Transverse colon (tissue), 4 donors: ENCODE data around the gene DDX23. TPM values are rescaled to one million over a fixed set of nuclear protein-coding genes. Genes with fewer than 3 reads are reported as not detected.

Source experiments
- DNase-seq: peaks from one replicate; pipeline ENCODE4 v3.0.0-alpha.2; 2019
- H3K27ac ChIP-seq, 4 donors: fragments of 200-600 bp; sonication (generic); 2 replicates each; pipeline ENCODE4 v1.5.1; 2016 to 2018; ENCODE audit warnings: inconsistent platforms in 4 of 4
- H3K27me3 ChIP-seq: fragments of 200-600 bp; sonication (generic); 2 replicates; pipeline ENCODE4 v1.5.1; 2017; ENCODE audit warnings: inconsistent platforms
- H3K36me3 ChIP-seq, 4 donors: fragments of 200-600 bp; sonication (generic); 2 replicates each; pipeline ENCODE4 v1.5.1; 2017 to 2019; ENCODE audit warnings: inconsistent platforms in 4 of 4
- H3K4me1 ChIP-seq, 4 donors: fragments of 200-600 bp; sonication (generic); 2 replicates each; pipeline ENCODE4 v1.5.1; 2017 to 2020; ENCODE audit warnings: inconsistent platforms in 4 of 4
- H3K4me3 ChIP-seq, 4 donors: fragments of 200-600 bp; sonication (generic); 1 replicate in 1 of 4; 2 replicates in 3 of 4; pipeline versions ENCODE4 v1.5.1 to v1.6.1; 2017 to 2019; ENCODE audit warnings: inconsistent platforms in 4 of 4
- H3K9me3 ChIP-seq, 2 donors: fragments of 200-600 bp; sonication (generic); 2 replicates each; pipeline ENCODE4 v1.5.1; 2017 to 2019; ENCODE audit warnings: inconsistent platforms in 2 of 2
- CTCF ChIP-seq, 5 experiments: fragments of 200-600 bp in 3 of 5; fragments of 450-650 bp in 2 of 5; sonication (generic) in 3 of 5; IDR thresholded peaks; 1 replicate in 2 of 5; 2 replicates in 3 of 5; pipeline ENCODE4 v1.5.1; 2016 to 2017; ENCODE audit warnings: antibody characterized with exemption in 5 of 5, inconsistent platforms in 3 of 5, mild to moderate bottlenecking in 2 of 5, moderate library complexity in 1 of 5
- EP300 ChIP-seq: sonication (generic); formaldehyde crosslinking; IDR thresholded peaks from one replicate; pipeline ENCODE4 v1.6.1; 2017; ENCODE audit warnings: antibody characterized with exemption, low read depth
- POLR2A ChIP-seq: fragments of 450-650 bp; IDR thresholded peaks from one replicate; pipeline ENCODE4 v1.6.1; 2016; ENCODE audit warnings: antibody characterized with exemption, mild to moderate bottlenecking, moderate library complexity
- POLR2AphosphoS5 ChIP-seq, 3 donors: sonication (generic); formaldehyde crosslinking; IDR thresholded peaks; one replicate each; pipeline ENCODE4 v1.6.1; 2016; ENCODE audit warnings: antibody characterized with exemption in 3 of 3
- WGBS, 2 donors: methylation state at CpG; one replicate each; pipeline ENCODE4 v1.1.5; 2018; ENCODE audit warnings: low coverage in 1 of 2; 5-methylcytosine and 5-hydroxymethylcytosine counted together
- in situ Hi-C, 4 donors: fragments of 200-750 bp; cut with MboI; loops; one replicate each; pipeline versions ENCODE4 v1.15.0 to v1.15.1; 2017; ENCODE audit warnings: low sequenced_read_pairs in 3 of 4, low pct_ligation_motif_present in 1 of 4, low pct_unique_long_range_greater_than_20kb in 1 of 4
- intact Hi-C: fragments of 100-400 bp; cut with DNase I; formaldehyde crosslinking; loops from one replicate; pipeline ENCODE4 v1.15.1; 2023; ENCODE audit warnings: low total_unique reads
- total RNA-seq, 4 donors: library from RNA; depleted of rRNA; stranded (reverse); fragments of >200 nt; gene quantifications; one replicate each; pipeline ENCODE4 v1.1.0, GENCODE V29; 2016

The DDX23 gene
- total RNA-seq, 4 donors from 2014 or later, result 82.9 to 143 (median 83.9) TPM

DNA sequence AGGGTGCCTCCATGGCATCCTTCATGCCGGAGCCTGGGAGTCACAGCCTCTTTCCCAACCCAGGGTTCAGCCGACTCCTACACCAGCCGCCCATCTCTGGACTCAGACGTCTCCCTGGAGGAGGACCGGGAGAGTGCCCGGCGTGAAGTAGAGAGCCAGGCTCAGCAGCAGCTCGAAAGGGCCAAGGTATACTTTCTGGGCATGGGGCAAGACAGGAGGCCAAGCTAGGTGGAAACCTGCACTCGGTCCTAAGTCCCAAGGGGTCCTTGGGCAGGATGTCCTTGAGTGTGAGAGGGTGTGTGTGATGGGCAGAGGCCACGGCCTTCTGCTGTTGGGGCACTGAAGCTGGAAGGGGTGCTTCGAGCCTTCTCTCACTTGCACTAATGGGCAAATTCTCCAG lies 28.7 kb downstream of the DDX23 start:
- Histone ChIP-seq H3K36me3 (no peaks in the 10 kb centered on the region), H3K4me1 (peaks cover 0 to 10% (median 3%) of the 10 kb centered on the region in 4 donors), H3K27ac (no peak overlapping the region), H3K4me3 (no peak overlapping the region), H3K27me3 (no peaks in the 10 kb centered on the region), H3K9me3 (no peaks in the 10 kb centered on the region)
- in situ Hi-C loops (no loop called here), intact Hi-C loops (no loop called here)
- 94% methylated on average over 11 of the region's 11 CpGs; no CpG with 5 or more reads in 1 of the 2 donors for WGBS, 2 donors
- TF ChIP-seq POLR2AphosphoS5 (IDR thresholded peaks at IDR 0.05) (no peak), EP300 (no peak), POLR2A (no peak)
- no peak for DNase-seq

DNA sequence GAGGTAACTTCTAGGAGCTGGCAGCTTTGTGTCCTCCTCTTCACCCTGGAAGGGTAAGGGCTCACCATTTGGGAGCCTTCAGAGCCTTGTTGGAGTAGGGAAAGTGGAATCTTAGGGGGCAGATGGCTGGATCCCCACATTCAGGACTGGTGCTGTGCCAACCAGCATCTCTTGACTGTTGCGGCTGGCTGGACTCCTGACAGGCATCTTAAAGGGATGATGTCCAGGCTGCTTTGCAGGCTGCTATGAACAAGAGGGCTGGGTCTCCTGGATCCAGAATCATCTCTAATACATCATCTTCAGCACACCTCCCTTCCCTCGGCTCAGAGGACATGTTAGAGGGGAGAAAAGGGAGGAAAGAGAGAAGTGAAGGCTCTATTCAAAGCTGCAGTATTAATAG lies 29.3 kb downstream of the DDX23 start:
- H3K4me1 ChIP-seq, result peaks cover 2 to 14% (median 7%) of the 10 kb centered on the region in 4 donors
- H3K27ac ChIP-seq, result no peak overlapping the region
- H3K4me3 ChIP-seq, result no peak overlapping the region
- in situ Hi-C loops, result no loop called here
- DNase-seq, result no peak
- H3K27me3 ChIP-seq, result no peaks in the 10 kb centered on the region
- 52% methylated on average over 2 of the region's 2 CpGs; no CpG with 5 or more reads in 1 of the 2 donors for WGBS, 2 donors
- no peaks in the 10 kb centered on the region for H3K36me3 ChIP-seq
- no peaks in the 10 kb centered on the region for H3K9me3 ChIP-seq
- TF ChIP-seq EP300 (no peak), POLR2A (no peak)
- intact Hi-C loops, result no loop called here

DNA sequence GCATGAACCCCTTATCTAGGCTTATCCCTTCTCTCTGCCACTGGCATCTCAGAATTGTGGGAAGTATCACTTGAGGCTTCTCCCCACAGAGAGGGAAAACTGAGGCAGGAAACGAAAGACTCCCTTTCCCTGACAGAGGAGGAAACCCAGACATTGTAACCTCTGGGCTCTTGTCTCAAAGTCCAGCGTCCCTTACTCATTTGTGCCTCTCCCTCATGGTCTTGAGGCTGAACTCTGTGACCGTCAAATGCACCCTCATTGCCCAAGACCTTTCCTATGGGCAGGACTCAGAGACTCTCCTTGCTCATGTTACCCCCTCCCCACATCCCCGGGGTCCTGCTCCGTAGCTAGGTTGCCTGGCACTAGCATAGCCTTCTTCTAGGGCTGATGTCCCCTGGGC lies 29.8 kb downstream of the DDX23 start:
- no peaks in the 10 kb centered on the region for H3K27me3 ChIP-seq
- H3K9me3 ChIP-seq, result no peaks in the 10 kb centered on the region
- H3K27ac ChIP-seq, result no peak overlapping the region
- intact Hi-C loops (no loop called here), in situ Hi-C loops (no loop called here)
- H3K4me3 ChIP-seq, result no peak overlapping the region
- 76% methylated on average over 5 of the region's 5 CpGs; no CpG with 5 or more reads in 1 of the 2 donors for WGBS, 2 donors
- no peak for DNase-seq
- TF ChIP-seq EP300, result no peak
- TF ChIP-seq POLR2AphosphoS5 (IDR thresholded peaks at IDR 0.05), result no peak
- TF ChIP-seq CTCF (IDR thresholded peaks at IDR 0.05), result no peak
- TF ChIP-seq POLR2A, result no peak
- peaks cover 5 to 20% (median 11%) of the 10 kb centered on the region in 4 donors for H3K4me1 ChIP-seq
- no peaks in the 10 kb centered on the region for H3K36me3 ChIP-seq

DNA sequence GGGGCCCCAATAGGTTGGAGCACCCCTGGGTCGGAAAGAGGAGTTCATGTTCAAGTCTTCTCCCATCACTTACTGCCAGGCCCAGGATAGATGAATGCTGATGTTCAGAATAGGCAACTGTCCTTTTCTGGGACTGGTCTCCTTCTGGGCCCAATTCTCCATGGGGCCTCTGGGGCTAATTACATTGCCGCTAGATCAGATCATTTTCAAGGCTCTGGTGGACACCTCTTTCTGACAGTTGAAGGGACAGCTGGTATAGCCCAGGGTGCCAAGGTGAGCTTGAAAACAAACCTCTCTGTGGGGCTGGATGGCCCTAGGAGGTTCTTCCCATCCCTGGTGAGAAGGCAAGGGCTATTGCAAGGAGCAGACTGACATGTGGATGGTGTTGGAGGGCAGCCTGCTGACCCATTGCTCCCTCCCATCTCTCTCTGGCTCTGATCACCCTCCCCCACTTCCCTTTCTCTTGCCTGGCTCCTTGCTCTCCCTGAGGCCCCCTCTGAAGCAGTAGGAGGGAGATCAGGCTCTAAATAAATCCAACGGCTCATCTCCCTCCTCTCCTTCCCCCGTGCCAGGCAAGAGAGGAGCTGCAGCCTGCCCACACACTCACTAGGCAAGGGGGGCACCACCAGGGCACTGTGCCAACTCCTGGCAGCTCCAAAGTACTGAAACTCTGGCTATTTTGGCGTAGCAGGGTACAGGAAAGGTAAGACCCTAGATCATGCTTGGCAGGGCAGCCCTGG lies 31.8 kb downstream of the DDX23 start:
- H3K4me3 ChIP-seq, result no peak overlapping the region
- H3K27ac ChIP-seq, result no peak overlapping the region
- peaks cover 11 to 34% (median 26%) of the 10 kb centered on the region in 4 donors for H3K4me1 ChIP-seq
- H3K9me3 ChIP-seq, result no peaks in the 10 kb centered on the region
- intact Hi-C loops (loop anchor here (10.0 kb wide), 1 partner anchor 1265 kb away; the partner anchor contains the start of gene SMARCD1), in situ Hi-C loops (no loop called here)
- no peak for TF ChIP-seq POLR2A
- H3K36me3 ChIP-seq, result no peaks in the 10 kb centered on the region
- H3K27me3 ChIP-seq, result no peaks in the 10 kb centered on the region
- DNase-seq, result no peak
- 78% methylated on average over 5 of the region's 5 CpGs; no CpG with 5 or more reads in 1 of the 2 donors for WGBS, 2 donors

DNA sequence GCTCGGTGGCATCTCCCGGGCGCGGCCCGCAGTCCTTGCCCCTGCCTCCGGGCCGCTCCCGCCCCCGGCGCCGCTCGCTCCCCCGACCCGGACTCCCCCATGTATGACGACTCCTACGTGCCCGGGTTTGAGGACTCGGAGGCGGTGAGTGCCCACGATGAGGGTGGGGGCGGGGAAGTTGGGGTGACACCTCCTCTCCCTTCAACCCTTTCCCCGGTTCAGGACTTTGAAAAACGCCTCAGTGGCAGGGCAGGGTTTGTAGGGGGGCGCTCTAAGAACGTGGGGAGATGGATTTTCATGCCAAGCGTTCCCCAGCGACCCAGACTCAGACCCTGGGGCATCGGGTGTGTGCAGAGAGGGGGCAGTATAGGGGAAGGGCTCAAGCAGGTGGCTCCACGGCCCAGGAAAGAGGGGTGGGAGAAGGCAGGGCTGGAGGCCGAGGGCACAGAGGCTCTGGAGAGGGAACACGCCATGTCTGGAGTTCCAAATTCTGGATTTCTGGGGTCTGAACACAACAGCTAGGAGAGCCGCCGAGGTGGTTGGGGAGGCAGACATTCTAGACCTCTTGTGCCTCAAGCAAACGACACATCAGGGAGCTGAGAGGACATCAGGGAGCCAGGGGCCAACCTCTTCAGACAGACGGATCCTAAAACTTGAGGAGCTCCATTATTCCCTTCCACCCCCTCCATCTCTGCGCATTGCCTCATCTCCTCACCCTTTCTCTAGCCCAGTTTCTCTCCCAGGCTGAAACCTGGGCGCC lies 33.0 kb downstream of the DDX23 start:
- Histone ChIP-seq H3K27me3 (no peaks in the 10 kb centered on the region), H3K36me3 (no peaks in the 10 kb centered on the region), H3K4me3 (peak overlapping the region; percentile 53 to 93 (median 60)), H3K27ac (peak overlapping the region; percentile 44 to 79 (median 52)), H3K4me1 (peaks cover 11 to 38% (median 28%) of the 10 kb centered on the region in 4 donors), H3K9me3 (no peaks in the 10 kb centered on the region)
- 22 to 100% methylated on average over 1 to 29 of the region's 37 CpGs for WGBS, 2 donors
- DNase-seq, result peak; percentile 52
- TF ChIP-seq EP300, result no peak
- TF ChIP-seq CTCF (IDR thresholded peaks at IDR 0.05), result peak in 1 of 5 experiments; percentile 30
- intact Hi-C loops, result loop anchor here (10.0 kb wide), 1 partner anchor 1266 kb away; the partner anchor contains the start of gene SMARCD1
- in situ Hi-C loops, result no loop called here
